GM13976 (cell line): ENCODE measurements around the gene CNNM1.

Experiments
- DNase-seq: peaks from one replicate; pipeline ENCODE4 v3.0.0; 2012; ENCODE audit warnings: low spot score
- CTCF ChIP-seq: IDR thresholded peaks from 2 replicates; pipeline ENCODE4 v1.5.1; 2012; ENCODE audit warnings: borderline replicate concordance, mild to moderate bottlenecking; ENCODE audit not compliant: insufficient read depth; ENCODE audit errors: extremely low read depth, missing control alignments, control extremely low read depth
- in situ Hi-C: fragments of 300-500 bp; cut with MboI; formaldehyde crosslinking; loops from one replicate; pipeline ENCODE4 v1.12.0; 2022; ENCODE audit warnings: low sequenced_read_pairs, mixed read lengths, inconsistent platforms; ENCODE audit not compliant: unreplicated experiment

CNNM1 gene

DNA sequence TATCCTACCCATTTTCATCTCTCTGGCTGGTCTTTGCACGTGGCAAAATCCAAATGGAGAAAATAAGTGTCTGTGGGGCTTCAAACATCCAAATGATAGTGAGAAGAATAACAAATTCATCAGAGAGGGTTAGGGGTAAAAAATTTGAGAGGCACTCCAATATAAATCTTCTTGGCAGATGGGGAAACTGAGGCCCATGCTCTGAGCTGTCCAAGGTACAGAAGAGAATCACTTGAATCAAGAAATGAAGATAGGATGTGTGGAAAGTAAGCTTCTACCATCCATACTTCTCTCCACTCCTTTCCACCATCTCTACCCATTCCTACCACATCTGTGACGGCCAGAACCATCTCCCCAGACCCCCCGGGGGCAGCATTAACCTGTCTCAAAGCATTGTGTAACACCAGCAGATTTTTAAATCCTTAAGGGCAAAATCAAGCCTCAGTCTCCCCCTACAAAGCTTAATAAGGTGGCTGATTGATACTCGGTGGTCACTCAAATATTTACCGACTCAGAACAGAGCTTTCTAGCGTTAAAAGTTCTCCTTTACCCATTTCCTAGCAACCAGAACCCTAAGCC is 100.5 kb downstream of the CNNM1 start:
- peak; percentile 18 for DNase-seq

DNA sequence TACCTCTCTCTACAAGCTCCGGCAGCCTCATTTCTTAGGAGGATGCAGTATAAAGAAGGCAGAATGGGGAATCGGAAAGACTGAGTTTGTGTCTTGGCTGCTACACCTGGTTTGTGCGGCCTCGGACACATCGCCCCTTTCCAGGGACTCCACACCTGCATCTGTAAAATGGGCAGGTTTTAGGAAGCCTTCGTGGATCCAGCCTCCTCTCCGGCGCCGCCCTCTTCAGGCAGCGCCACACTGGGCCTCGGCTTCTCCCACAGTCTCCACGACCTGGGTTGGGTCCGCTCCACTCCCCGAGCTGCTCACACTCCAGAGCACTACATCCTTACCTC is 100.9 kb downstream of the CNNM1 start:
- no peak for TF ChIP-seq CTCF
- in situ Hi-C loops = loop anchor here (10.0 to 25.0 kb wide), 2 partner anchors 185 to 282 kb away; no protein-coding TSS in a partner anchor

More for the DNA sequence above, 100.5 kb downstream of the CNNM1 start:
- in situ Hi-C loops = loop anchor here (10.0 to 25.0 kb wide), 2 partner anchors 185 to 283 kb away; no protein-coding TSS in a partner anchor
- TF ChIP-seq CTCF = no peak

GRCh38 chr10:99430451-99431189 is 101.5 kb downstream of the CNNM1 start, which contains the start of gene GOT1:
Gene GOT1, minus strand, starts transcription at chr10:99430624. Its CDS starts 59 bp downstream, at chr10:99430565.
- in situ Hi-C loops = loop anchor here (10.0 to 25.0 kb wide), 2 partner anchors 184 to 282 kb away; no protein-coding TSS in a partner anchor

More for the DNA sequence above, 100.9 kb downstream of the CNNM1 start:
- no peak for DNase-seq

GRCh38 chr10:99431190-99431760 is 102.1 kb downstream of the CNNM1 start:
- peak; percentile 20 for DNase-seq
- no peak for TF ChIP-seq CTCF
- in situ Hi-C loops = loop anchor here (10.0 to 25.0 kb wide), 2 partner anchors 184 to 281 kb away; no protein-coding TSS in a partner anchor

More at GRCh38 chr10:99430451-99431189, 101.5 kb downstream of the CNNM1 start, which contains the start of gene GOT1:
- TF ChIP-seq CTCF = peak; percentile 0
- peak; percentile 99 for DNase-seq

- no peak for TF ChIP-seq CTCF
- in situ Hi-C loops = loop anchor here (10.0 to 25.0 kb wide), 2 partner anchors 183 to 280 kb away; no protein-coding TSS in a partner anchor
- DNase-seq = no peak
Observed at GRCh38 chr10:99432047-99432446, 102.9 kb downstream of the CNNM1 start.

- no peak for TF ChIP-seq CTCF
- in situ Hi-C loops = loop anchor here (10.0 to 25.0 kb wide), 2 partner anchors 182 to 279 kb away; no protein-coding TSS in a partner anchor
- no peak for DNase-seq
Observed at GRCh38 chr10:99432881-99433280, 103.7 kb downstream of the CNNM1 start.
